CD4-positive, alpha-beta T cell treated with Interleukin-15 for 4 hours (primary cell): Measurements from ENCODE around the gene GADD45B.
A peak's percentile ranks its signal among the peaks of the same experiment; 100 is the strongest.

Source experiments
- DNase-seq: peaks from one replicate; pipeline ENCODE4 v3.0.0-alpha.2; 2020; ENCODE audit warnings: low spot score

Gene GADD45B, protein sequence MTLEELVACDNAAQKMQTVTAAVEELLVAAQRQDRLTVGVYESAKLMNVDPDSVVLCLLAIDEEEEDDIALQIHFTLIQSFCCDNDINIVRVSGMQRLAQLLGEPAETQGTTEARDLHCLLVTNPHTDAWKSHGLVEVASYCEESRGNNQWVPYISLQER

GRCh38 chr19:2475702-2476450 is at the start of gene GADD45B:
GADD45B (plus strand) TSS chr19:2476127; CDS start chr19:2476359, 232 bp downstream.
- DNase-seq = peak; percentile 98

DNA sequence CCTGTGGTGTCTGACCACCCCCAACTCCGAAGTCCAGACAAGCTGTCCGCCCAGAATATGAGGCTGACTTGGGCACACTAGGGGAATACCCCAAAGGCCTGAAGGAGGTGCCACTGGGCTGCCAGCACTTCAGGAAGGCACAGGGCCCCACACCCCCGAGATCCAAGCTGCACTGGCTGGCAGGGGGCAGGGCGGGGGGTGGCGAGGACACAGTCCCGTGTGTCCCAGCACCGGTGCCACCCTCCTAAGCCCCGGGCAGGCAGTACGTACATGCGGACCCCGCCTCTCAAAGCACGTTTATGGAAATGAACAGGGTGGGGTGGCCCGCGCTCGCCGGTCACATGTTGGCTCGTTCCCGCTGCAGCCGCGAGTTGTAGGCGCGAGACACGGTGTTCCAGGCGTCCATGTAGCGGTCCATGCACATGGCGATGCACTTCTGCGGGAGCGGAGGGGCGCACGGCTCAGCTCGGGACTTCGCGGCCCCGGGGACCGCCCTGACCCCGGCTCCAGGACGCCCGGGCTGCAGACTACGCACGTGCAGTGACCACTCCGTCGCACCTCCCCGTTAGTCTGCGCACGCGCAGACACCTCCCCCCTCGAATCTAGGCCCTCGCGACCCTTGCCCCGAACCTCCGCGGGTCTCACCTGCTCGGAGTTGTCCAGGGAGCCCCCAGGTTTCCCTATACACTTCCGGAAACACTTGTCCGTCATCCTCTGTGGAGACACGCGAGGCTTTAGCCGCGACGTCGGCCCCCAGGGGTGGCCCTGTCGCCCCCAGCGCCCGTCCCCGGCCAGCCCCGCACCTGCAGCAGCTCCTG is 49.1 kb upstream of the GADD45B start:
- peak; percentile 29 for DNase-seq

GRCh38 chr19:2427429-2428320 is 48.3 kb upstream of the GADD45B start, which contains the start of gene TIMM13:
TIMM13 (minus strand) TSS chr19:2427586; CDS start chr19:2427533, 53 bp downstream.
- DNase-seq = peak; percentile 95

DNA sequence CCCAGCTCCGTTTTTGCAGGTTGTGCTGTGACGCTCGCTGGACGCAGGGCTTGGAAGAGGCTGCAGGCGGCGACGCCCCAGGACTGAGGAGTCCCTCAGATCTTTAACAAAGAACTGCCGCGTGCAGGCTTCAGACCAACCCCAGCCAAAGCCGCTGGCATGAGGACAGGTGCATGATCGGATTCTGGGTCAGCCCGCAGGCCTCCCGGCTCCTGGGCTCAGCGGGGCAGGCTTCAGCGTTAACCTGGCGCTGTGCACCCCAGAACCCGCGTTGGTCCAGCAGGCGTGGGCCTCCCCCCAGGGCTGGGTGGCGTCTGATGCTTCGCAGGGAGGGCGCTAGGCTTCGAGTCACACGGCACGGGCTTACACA is 47.6 kb upstream of the GADD45B start:
- DNase-seq = no peak

DNA sequence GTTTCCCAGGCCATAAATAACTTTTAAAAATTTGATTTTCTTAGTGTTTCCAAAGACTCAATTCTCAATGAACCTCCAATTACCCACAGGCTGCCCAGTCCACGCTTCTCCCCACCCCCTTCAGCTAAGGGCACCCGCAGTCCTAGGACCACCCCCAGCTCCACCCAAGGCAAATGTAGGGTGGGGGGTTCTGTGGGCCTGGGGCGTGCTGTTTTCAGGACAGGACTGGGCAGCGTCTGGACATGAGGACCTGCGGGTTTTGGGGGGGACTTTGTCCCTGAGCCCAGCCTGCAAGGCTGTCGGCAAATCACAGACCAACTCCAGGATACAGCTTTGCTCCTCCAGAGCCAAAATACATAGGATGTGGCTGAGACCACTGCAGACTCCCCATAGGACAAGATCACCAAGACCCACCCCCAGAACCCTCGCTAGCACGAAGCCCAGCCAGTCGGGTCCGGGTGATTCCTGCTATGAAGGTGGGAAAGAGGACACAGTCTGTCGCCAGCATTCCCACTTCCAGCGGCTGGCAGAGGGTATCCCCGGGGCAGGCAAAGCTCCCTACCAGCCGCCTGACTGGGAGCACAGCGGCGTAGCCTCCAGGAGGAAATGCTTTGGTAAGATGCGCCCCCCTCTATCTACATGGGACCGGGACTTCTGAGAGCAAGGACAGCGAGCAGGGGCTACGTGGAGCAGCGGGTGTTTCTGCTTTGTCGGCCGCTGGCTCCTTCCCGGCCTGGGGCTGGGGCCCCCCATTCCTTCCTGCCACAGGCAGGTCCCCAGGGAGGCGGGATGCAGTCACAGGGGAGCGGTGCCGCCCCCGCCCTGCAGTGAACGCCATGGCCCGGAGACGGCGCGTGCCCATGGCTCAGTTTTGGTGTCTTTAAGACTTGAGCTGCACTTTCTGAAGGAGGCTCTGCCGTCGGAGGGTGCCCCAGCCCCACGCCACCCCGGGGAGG is 46.9 kb upstream of the GADD45B start:
- DNase-seq = no peak

DNA sequence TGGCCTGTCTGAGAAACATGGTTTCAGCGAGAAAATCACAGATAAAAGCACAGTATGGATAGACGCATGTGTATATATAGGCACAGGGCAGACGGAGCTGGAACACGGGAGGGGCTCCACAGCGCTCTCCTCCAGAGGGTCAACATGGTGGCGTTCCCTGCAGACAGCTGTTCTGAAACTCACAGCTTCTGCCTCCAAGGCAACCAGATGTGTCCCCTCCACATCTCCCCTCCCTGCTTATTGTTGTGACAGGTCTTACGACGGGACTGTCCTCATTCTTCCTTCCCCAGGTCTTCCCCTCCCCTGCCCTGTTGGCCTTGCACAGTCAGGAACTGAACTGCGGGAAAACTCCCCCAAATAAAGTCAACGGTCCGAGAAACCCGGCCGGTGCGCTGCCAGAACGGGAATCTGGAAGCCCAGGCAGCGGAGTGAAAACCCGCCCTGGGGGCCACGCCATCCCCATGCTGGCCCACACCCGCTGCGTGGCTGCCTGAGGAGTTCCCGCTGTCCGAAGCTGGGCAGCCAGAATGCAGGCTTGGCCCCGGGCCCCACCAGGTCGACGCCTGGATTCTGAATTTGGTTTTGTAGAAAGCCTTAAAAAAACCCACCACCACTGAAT is 45.9 kb upstream of the GADD45B start:
- no peak for DNase-seq

- no peak for DNase-seq
These were observed 44.4 kb upstream of the GADD45B start for GRCh38 chr19:2431318-2432055.

- DNase-seq = no peak
These were observed 43.6 kb upstream of the GADD45B start for GRCh38 chr19:2432131-2432848.

DNA sequence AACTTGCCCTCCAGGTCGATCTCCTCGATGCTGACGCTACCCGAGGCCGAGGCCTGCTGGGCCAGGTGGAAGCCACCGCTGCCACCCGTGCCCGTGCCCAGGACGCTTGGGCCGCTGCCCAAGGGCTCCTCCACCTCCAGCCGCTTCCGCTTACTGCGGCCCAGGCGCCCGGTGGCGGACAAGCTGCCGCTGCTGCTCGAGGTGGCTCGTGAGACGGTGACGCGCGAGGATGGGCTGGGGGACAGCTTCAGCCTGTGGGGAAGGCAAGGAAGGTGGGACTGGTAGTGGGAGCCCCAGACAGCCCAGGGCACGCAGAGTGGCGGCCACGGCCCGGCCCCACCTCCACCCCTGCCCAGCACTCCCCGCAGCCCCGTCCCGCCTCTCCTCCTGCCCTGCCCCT is 42.1 kb upstream of the GADD45B start:
- DNase-seq = no peak

GRCh38 chr19:2434267-2434666 is 41.7 kb upstream of the GADD45B start:
- DNase-seq = no peak

GRCh38 chr19:2434721-2435265 is 41.1 kb upstream of the GADD45B start:
- no peak for DNase-seq

DNA sequence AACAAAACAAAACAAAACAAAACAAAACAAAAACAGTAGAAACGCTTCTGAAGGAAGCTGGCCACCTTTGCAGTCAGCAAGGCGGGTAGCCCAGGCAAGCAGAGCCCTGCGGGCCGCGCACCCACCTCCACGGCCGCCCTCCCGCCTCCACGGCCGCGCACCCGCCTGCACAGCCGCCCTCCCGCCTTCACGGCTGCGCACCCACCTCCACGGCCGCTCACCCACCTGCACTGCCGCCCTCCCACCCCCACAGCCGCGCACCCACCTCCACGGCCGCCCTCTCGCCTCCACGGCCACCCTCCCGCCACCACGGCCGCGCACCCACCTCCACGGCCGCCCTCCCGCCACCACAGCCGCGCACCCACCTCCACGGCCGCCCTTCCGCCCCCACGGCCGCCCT is 39.5 kb upstream of the GADD45B start:
- DNase-seq = no peak

DNA sequence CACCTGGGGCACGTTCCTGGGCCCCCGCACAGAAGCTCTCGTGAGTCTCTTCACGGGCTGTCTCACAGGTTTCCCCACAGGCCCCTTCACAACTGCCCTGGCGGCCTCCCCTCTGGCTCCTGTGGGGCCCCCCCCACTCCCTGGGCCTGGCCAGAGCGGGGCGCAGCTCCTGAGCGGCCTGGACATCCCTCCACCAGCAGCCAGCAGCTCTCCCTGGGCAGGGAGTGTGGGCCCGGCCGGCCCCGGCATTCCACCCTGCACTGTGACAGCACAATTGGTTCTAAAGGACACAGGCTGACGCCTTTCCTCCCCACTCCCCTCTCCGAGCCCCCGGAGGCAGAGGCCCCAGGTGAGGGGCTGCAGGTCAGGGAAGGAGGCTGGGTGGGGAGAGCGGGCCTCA is 39.0 kb upstream of the GADD45B start:
- DNase-seq = no peak

GRCh38 chr19:2438178-2438577 is 37.7 kb upstream of the GADD45B start:
- no peak for DNase-seq

- no peak for DNase-seq
These were observed 35.4 kb upstream of the GADD45B start for GRCh38 chr19:2440515-2440914.

- DNase-seq = no peak
These were observed 34.7 kb upstream of the GADD45B start for GRCh38 chr19:2441096-2441752.

DNA sequence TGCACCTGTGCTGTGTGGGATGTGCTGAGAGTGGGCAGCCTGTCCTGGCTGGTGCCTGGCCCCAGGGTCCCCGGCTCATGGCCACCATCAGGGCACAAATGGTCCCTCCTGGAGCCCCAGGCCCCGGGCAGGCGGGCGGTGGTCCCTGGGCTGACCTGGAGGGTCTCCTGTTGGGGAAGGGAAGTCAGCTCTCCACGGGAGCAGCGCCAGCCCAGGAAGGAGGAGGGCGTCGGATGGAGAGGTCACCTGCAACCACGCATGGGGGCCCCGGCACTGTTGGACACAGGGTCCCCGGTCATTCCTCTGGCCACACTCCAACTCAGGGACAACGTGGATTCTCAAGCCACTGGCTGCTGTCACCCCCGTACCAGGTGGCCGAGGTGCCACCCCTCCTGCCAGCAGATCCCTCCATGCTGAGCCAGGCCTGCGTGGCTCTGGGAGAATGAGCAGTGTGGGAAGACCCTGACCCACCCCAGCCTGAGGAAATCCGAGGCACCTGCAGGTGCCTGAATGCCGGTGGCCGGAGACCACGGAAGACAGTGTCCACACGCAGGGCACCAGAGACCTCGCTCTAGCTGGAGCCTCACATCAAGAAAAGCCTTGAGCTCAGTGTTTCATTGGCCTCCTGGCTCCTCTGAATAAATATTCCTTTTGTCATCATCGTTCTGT is 32.7 kb upstream of the GADD45B start:
- no peak for DNase-seq

DNA sequence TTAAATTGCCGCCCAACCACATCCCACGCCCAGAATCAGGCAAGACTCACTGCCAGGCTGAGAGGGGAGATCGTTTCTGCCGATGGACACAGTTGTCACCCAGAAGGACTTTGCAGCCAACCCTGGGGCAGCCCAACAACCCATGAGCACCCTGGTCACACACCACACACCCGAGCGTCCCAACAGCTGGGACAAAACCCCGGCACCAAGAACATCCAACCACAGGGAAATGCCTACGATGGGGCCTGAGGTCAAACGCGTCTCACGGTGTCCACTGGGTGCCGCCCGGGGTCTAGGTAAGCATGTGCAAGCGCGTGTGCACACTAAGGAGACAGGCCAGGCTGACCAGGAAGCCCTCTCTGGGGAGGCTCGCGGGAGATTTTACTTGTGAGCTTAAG is 32.1 kb upstream of the GADD45B start:
- no peak for DNase-seq
